ENCODE measurements around the gene NCAM2.
"Not testable (repeated sequence)": the region's sequence is repeated elsewhere in the genome, so short reads cannot be mapped to it uniquely, and the experiment has no call there.

NCAM2 gene

DNA sequence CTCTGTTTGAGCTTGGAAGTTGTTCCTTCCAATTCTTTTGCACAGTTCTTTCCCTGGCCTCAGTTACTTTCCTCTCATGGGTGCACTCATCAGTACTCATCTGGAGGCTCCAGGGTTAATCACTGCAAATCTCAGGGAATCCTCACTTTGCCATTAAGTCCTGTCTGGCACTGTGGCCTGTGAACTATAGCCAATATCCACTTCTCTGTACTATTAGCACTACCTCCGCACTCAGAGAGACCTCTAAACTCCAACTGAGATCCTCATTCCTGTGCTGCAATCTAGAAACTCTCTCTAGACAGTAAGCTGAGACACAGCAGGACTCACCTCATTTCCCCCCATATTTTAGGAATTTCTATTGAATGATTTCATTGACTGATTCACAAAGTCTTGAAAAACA is 311.3 kb downstream of the NCAM2 start:
- no peaks in the 10 kb centered on the region for H3K36me3 Mint-ChIP-seq
- H3K4me1 Mint-ChIP-seq, result no peaks in the 10 kb centered on the region
- H3K27me3 Mint-ChIP-seq, result no peaks in the 10 kb centered on the region
- no peak overlapping the region for H3K27ac Mint-ChIP-seq
- no peak overlapping the region for H3K4me3 Mint-ChIP-seq
- peaks cover 5% of the 10 kb centered on the region for H3K9me3 Mint-ChIP-seq

DNA sequence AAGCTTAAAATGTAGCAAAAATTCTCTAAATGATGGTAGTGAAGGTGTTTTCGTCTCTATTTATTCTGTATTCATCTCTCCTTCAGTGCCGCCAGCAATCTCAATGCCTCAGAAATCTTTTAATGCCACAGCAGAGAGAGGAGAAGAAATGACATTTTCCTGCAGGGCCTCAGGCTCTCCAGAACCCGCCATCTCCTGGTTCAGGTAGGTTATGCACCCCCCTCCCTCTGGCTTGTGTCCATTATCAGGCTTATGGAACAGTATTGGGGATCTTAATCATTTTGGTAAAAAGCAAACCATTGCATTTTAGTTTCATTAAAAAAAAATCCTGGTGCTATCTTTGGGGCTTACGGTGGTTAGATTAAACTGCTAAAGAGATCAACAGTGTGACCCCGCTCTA is 326.1 kb downstream of the NCAM2 start:
- no peaks in the 10 kb centered on the region for H3K36me3 Mint-ChIP-seq
- peaks cover 7% of the 10 kb centered on the region for H3K9me3 Mint-ChIP-seq
- no peak overlapping the region for H3K27ac Mint-ChIP-seq
- no peak overlapping the region for H3K4me3 Mint-ChIP-seq
- no peaks in the 10 kb centered on the region for H3K4me1 Mint-ChIP-seq
- H3K27me3 Mint-ChIP-seq, result no peaks in the 10 kb centered on the region

DNA sequence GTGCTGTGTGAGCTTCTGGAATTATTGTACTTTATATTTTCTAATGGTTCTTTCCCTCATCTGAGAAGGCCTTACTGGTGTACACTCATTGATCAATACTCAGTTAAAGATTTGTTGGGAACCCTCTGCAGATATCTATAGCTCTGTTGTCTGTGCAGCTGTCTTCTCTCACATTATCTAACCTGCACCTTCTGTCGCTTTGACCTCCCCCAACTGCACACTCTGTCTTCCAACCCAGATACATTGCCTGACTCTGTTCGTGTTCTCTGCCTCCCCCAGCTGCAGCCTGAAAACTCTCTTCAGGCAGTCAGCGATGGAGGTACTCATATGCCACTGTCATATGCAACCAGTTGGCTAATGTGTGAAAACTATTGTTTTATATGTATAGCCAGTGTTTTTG is 334.3 kb downstream of the NCAM2 start:
- Mint-ChIP-seq H3K9me3 (no peaks in the 10 kb centered on the region), H3K4me1 (no peaks in the 10 kb centered on the region), H3K27ac (no peak overlapping the region), H3K36me3 (no peaks in the 10 kb centered on the region), H3K27me3 (no peaks in the 10 kb centered on the region), H3K4me3 (no peak overlapping the region)

DNA sequence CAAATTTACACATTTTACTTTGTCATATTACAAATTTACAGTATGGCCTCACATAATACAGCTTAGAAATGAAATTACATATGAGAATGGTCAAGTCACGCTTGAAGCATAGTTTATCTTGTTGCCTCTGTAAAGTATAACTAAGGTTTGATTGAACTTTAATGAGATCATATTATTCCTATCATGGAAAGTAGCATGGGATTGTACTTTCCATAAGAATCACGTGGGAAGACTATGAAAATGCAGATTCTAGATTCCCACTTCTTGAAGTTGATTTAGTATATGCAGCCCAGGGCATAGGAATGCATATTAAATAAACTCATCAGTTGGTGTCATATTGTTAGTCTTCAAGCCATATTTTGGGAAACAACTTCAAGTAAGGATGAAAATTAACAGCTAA is 342.8 kb downstream of the NCAM2 start:
- H3K4me3 Mint-ChIP-seq, result no peak overlapping the region
- no peaks in the 10 kb centered on the region for H3K27me3 Mint-ChIP-seq
- peaks cover 11% of the 10 kb centered on the region for H3K9me3 Mint-ChIP-seq
- no peaks in the 10 kb centered on the region for H3K36me3 Mint-ChIP-seq
- no peak overlapping the region for H3K27ac Mint-ChIP-seq
- H3K4me1 Mint-ChIP-seq, result no peaks in the 10 kb centered on the region

DNA sequence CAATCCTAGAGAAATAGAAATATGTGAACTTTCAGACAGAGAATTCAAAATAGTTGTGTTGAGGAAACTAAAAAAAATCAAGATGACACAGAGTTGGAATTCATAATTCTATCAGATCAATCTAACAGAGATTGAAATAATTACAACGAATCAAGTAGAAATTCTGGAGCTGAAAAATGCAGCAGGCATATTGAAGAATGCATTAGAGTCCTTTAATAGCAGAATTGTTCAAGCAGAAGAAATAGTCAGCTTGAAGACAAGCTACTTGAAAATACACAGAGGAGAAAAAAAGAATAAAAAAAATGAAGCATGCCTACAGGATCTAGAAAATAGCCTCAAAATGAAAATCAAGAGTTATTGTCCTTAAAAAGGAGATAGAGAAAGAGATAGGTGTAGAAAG is 347.1 kb downstream of the NCAM2 start:
- no peaks in the 10 kb centered on the region for H3K36me3 Mint-ChIP-seq
- H3K4me3 Mint-ChIP-seq, result no peak overlapping the region
- H3K4me1 Mint-ChIP-seq, result no peaks in the 10 kb centered on the region
- H3K27me3 Mint-ChIP-seq, result no peaks in the 10 kb centered on the region
- peaks cover 28% of the 10 kb centered on the region for H3K9me3 Mint-ChIP-seq
- H3K27ac Mint-ChIP-seq, result no peak overlapping the region

DNA sequence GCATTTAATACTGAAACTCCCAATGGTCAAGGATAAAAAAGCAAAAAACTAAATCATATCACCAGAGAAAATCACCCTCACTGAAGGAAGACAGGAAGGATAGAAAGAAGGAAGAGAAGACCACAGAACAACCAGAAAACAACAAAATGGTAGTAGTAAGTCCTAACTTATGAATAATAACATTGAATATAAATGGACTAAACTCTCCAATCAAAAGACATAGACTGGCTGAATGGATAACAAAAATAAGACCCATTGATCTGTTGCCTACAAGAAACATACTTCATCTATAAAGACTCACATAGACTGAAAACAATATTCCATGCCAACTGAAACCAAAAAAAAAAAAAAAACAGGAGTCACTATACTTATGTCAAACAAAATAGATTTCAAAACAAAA is 347.7 kb downstream of the NCAM2 start:
- Mint-ChIP-seq H3K27me3 (no peaks in the 10 kb centered on the region), H3K9me3 (peaks cover 28% of the 10 kb centered on the region), H3K36me3 (no peaks in the 10 kb centered on the region), H3K27ac (no peak overlapping the region), H3K4me3 (no peak overlapping the region), H3K4me1 (no peaks in the 10 kb centered on the region)

DNA sequence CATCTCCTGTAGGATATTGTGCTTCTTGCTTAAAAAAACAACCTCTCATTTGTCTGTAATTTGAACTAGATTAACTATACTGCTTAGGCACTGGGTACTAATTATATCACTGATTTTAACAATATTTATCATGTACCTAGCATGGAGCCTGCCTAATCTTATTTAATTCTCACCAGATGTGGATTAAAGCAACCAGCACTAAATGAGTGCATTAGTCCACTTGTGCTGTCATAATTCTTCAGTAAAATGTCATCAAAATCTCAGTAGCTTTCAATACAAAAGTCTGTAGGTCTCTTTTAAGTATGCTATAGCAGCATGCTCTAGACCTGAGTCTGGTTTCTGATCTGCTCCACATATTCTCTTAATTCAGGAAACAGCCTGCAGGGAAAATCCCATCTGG is 368.1 kb downstream of the NCAM2 start:
- Mint-ChIP-seq H3K4me1 (no peaks in the 10 kb centered on the region), H3K27ac (no peak overlapping the region), H3K36me3 (no peaks in the 10 kb centered on the region), H3K4me3 (no peak overlapping the region), H3K27me3 (no peaks in the 10 kb centered on the region), H3K9me3 (peaks cover 6% of the 10 kb centered on the region)

DNA sequence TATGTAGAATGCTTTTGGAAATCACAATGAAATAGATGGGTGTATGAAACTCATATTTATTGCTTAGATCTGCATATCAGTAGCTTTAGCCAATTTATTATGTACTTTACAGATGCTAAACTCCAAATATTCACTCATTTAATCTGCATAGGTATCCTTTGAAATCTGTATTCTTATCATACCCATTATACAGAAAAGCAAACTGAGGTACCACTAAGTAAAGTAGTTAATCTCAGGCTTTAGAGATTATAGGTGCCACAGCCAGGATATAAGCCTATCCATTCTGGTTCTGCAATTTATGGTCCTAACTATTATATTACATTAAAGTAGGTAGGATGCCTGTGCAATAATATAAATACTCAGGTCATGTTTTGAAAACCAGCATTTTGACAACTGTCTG is 369.4 kb downstream of the NCAM2 start:
- no peak overlapping the region for H3K4me3 Mint-ChIP-seq
- H3K9me3 Mint-ChIP-seq, result peaks cover 6% of the 10 kb centered on the region
- H3K27me3 Mint-ChIP-seq, result no peaks in the 10 kb centered on the region
- H3K4me1 Mint-ChIP-seq, result no peaks in the 10 kb centered on the region
- H3K36me3 Mint-ChIP-seq, result no peaks in the 10 kb centered on the region
- no peak overlapping the region for H3K27ac Mint-ChIP-seq

DNA sequence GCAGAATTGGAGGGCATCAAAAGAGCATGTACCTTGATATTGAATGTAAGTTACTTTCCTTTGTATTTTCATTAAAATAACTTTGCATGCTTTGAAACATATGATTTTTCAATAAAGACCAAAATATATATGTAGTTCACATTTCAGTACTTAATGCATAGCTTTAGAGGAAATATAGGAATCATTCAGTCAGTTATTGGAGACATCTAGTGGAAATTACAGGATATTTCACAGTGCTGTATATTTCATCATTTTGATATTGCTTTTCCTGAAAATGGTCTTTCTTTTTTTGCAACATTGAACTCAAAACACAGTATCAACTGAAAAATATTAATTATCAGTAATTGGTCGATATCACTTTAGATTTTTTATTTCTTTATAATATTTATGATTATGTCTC is 375.8 kb downstream of the NCAM2 start:
- no peaks in the 10 kb centered on the region for H3K27me3 Mint-ChIP-seq
- H3K4me1 Mint-ChIP-seq, result no peaks in the 10 kb centered on the region
- H3K27ac Mint-ChIP-seq, result no peak overlapping the region
- no peaks in the 10 kb centered on the region for H3K36me3 Mint-ChIP-seq
- peaks cover 6% of the 10 kb centered on the region for H3K9me3 Mint-ChIP-seq
- H3K4me3 Mint-ChIP-seq, result no peak overlapping the region

DNA sequence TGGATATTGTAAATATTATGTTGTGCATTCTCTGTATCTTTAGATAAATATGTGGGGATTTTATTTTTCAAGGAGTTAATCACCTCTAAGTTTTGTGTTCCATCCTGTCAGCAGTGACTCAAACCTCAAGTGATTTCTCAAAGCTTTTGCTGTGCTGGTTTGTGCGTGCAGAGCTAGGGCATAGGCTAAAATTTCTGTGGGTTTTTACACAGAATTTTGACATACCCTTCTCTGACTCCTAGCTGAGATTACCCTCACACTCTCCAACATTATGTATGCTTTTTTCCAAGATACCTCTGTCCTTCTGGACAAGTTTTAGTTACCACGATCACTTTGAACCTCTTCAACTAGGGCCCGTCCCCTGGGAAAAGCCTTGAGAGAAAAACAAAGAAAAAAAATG is 384.9 kb downstream of the NCAM2 start:
- peaks cover 5% of the 10 kb centered on the region for H3K9me3 Mint-ChIP-seq
- no peaks in the 10 kb centered on the region for H3K27me3 Mint-ChIP-seq
- H3K27ac Mint-ChIP-seq, result no peak overlapping the region
- H3K4me1 Mint-ChIP-seq, result no peaks in the 10 kb centered on the region
- H3K4me3 Mint-ChIP-seq, result no peak overlapping the region
- no peaks in the 10 kb centered on the region for H3K36me3 Mint-ChIP-seq

DNA sequence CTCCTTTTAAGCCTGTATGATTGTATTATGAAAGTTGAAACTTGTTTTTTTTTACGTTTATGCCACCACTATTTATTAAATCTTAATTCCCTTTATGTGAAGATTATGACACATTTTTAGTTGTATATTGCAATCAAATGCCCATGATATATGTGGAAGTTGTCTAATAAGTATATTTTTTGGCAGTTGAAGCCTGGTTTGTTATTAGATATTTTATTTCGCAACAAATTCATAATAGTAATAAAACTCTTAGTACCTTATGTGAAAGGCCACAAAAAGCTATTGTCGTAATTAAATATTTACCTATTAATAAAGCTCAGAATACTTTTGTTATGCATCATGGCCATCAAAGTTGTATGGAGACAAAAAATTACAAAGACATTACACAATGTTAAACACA is 386.8 kb downstream of the NCAM2 start:
- no peaks in the 10 kb centered on the region for H3K4me1 Mint-ChIP-seq
- H3K9me3 Mint-ChIP-seq, result peaks cover 5% of the 10 kb centered on the region
- no peaks in the 10 kb centered on the region for H3K36me3 Mint-ChIP-seq
- H3K27me3 Mint-ChIP-seq, result no peaks in the 10 kb centered on the region
- no peak overlapping the region for H3K27ac Mint-ChIP-seq
- no peak overlapping the region for H3K4me3 Mint-ChIP-seq

DNA sequence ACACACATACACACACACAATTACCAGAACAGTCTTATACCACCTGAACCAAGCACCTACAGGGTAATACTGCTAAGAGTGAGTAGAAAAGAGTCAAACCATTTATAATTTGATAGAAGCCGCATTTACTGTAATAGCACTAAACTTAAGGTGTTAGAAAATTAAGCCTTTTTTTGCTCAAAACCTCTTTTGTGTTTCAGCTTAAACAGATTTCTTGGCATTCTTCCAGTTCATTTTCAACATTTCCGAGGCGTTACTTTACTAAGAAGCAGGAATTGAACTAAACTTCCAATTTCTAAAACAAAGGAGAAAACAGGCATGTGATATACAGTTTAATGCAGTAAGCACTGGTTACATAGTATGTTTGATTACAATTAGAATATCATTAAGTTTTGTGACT is 387.2 kb downstream of the NCAM2 start:
- no peak overlapping the region for H3K4me3 Mint-ChIP-seq
- H3K4me1 Mint-ChIP-seq, result no peaks in the 10 kb centered on the region
- H3K27me3 Mint-ChIP-seq, result no peaks in the 10 kb centered on the region
- peaks cover 5% of the 10 kb centered on the region for H3K9me3 Mint-ChIP-seq
- H3K36me3 Mint-ChIP-seq, result no peaks in the 10 kb centered on the region
- no peak overlapping the region for H3K27ac Mint-ChIP-seq

DNA sequence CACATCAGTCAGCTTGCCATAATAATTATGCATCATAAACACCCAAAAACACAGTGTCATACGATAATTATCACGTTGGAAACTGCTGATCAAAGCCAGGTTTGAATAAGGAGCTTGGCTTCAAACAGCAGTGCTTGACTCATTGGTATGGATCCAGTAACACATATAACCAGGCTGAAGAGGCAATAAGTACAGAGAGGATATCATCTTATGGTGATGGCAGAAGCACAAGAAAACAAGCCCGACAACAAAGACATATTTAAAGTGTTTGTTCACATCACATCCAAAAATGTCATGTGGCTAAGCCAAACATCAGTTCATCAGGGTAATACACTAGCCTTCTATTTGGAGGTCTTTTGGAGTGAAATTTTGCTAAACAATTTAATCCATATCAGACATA is 389.7 kb downstream of the NCAM2 start:
- H3K4me1 Mint-ChIP-seq, result no peaks in the 10 kb centered on the region
- no peak overlapping the region for H3K4me3 Mint-ChIP-seq
- no peaks in the 10 kb centered on the region for H3K9me3 Mint-ChIP-seq
- no peaks in the 10 kb centered on the region for H3K27me3 Mint-ChIP-seq
- H3K36me3 Mint-ChIP-seq, result no peaks in the 10 kb centered on the region
- H3K27ac Mint-ChIP-seq, result no peak overlapping the region

DNA sequence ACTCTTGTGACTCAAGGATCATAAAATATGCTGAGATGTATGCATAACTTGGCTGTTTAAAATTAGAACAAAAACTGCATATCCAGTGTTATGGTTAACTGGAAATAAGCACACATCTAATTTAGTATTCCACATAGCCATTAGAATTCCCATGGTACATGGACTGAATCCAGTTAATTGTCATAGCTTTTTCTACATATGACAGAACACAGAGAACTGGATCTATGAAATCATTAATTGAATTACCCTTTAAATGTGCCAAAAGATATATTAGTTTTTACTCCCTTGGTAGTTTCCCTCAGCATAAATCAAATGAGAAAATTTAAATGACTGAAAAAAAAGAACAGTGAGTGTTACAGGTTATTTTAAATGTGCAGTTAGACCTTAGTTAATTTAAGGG is 395.9 kb downstream of the NCAM2 start:
- Mint-ChIP-seq H3K4me1 (no peaks in the 10 kb centered on the region), H3K27ac (no peak overlapping the region), H3K9me3 (peaks cover 7% of the 10 kb centered on the region), H3K27me3 (no peaks in the 10 kb centered on the region), H3K4me3 (no peak overlapping the region), H3K36me3 (no peaks in the 10 kb centered on the region)

DNA sequence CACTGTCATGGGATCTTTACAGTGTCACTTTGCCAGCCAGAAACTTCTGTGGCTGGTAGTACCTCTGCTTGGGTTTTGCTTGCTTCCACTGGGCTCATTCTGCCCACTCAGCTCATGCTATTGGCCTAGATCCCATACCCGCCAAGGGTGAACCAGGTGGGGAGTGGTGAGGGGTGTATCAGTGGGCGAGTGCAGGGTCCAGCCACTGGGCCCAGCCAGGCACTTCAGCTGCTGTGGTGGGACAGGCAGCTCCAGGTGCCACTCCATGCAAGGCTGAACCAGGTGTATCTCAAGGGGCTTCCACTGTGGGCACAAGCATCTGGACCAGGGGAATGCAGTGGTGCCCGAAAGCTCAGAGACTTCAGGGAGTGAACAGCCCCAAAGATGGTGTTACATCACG is 398.2 kb downstream of the NCAM2 start:
- H3K9me3 Mint-ChIP-seq, result peaks cover 7% of the 10 kb centered on the region
- no peak overlapping the region for H3K27ac Mint-ChIP-seq
- no peaks in the 10 kb centered on the region for H3K4me1 Mint-ChIP-seq
- H3K4me3 Mint-ChIP-seq, result no peak overlapping the region
- H3K27me3 Mint-ChIP-seq, result no peaks in the 10 kb centered on the region
- no peaks in the 10 kb centered on the region for H3K36me3 Mint-ChIP-seq

DNA sequence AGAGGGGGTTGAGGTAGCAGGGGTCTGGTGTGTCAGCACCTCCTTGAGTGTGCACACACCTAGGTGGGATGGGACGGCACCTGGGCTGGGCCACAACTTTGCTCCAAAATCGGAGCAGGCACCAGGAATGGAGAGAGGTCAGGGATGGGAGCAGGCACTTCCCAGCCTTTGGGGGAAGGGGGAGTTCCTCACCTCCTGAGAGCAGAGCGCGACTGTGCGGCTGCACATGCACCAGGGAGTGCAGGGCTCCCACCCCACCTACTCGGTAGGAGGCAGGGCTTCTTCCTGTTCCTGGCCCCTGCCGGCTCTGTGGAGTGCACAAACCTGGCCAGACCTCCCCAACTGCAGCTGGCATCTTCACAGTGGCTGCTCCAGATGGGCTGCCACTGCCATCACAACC is 399.3 kb downstream of the NCAM2 start:
- no peaks in the 10 kb centered on the region for H3K4me1 Mint-ChIP-seq
- no peaks in the 10 kb centered on the region for H3K27me3 Mint-ChIP-seq
- H3K36me3 Mint-ChIP-seq, result no peaks in the 10 kb centered on the region
- no peak overlapping the region for H3K4me3 Mint-ChIP-seq
- peaks cover 7% of the 10 kb centered on the region for H3K9me3 Mint-ChIP-seq
- H3K27ac Mint-ChIP-seq, result no peak overlapping the region

DNA sequence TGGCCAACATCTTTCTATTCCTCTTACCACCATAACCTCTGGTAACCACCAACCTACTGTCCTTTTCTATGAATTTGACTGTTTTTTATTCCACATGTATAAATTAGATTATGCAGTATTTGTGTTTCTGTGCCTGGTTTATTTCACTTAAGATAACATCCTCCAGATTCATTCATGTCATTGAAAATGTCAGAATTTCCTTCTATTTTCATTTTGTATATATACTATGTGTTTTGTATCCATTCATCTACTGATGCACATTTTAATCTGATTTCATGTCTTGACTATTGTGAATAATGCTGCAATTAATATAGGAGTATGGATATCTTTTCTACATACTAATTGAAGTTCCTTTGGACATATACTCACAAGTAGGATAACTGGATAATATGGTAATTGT is 403.2 kb downstream of the NCAM2 start:
- Mint-ChIP-seq H3K27ac (no peak overlapping the region), H3K9me3 (peaks cover 7% of the 10 kb centered on the region), H3K4me3 (no peak overlapping the region), H3K36me3 (no peaks in the 10 kb centered on the region), H3K27me3 (no peaks in the 10 kb centered on the region), H3K4me1 (no peaks in the 10 kb centered on the region)

DNA sequence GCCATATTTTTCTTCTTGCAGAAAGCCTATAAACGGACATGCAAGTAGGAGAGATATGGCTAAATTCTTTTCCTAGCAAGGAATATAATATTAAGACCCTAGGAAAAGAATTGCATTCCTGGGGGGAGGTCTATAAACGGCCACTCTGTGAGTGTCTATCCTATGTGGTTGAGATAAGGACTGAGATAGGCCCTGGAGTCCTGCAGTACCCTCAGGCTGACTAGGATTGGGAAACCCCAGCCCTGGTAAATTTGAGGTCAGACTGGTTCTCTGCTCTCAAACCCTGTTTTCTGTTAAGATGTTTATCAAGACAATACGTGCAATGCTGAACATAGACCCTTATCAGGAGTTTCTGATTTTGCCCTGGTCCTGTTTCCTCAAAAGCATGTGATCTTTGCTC is 404.0 kb downstream of the NCAM2 start:
- not testable (repeated sequence) for H3K36me3 Mint-ChIP-seq, H3K27ac Mint-ChIP-seq, H3K27me3 Mint-ChIP-seq, H3K4me1 Mint-ChIP-seq, H3K4me3 Mint-ChIP-seq
- H3K9me3 Mint-ChIP-seq, result peaks cover 11% of the 10 kb centered on the region

All from activated naive CD4-positive, alpha-beta T cell treated with anti-CD3 and anti-CD28 coated beads, Interleukin-2, amount 50 U/mL, for 24 hours (primary cell).